Brain microvascular endothelial cell (primary cell): ENCODE data around the gene OR4B1.
"Not testable (repeated sequence)": the region's sequence is repeated elsewhere in the genome, so short reads cannot be mapped to it uniquely, and the experiment has no call there.

Source experiments
- DNase-seq: peaks from one replicate; pipeline ENCODE4 v3.0.0-alpha.2; 2020
- H3K27ac ChIP-seq: fragments of 250-450 bp; sonication (Bioruptor Pico); 2 replicates; pipeline ENCODE4 v1.5.1; 2020; ENCODE audit warnings: mild to moderate bottlenecking, moderate library complexity
- H3K27me3 ChIP-seq: fragments of 250-450 bp; sonication (Bioruptor Pico); replicated peaks from 2 replicates; pipeline ENCODE4 v1.5.1; 2020; ENCODE audit warnings: mild to moderate bottlenecking
- H3K36me3 ChIP-seq: fragments of 250-450 bp; sonication (Bioruptor Pico); replicated peaks from 2 replicates; pipeline ENCODE4 v1.5.1; 2020; ENCODE audit warnings: mild to moderate bottlenecking
- H3K4me3 ChIP-seq: 2 replicates; pipeline ENCODE4 v1.5.1; 2011; ENCODE audit warnings: low read depth, mild to moderate bottlenecking, control low read depth, low read length, moderate library complexity
- CTCF ChIP-seq: IDR thresholded peaks from 2 replicates; pipeline ENCODE4 v1.5.1; 2011; ENCODE audit warnings: low read depth, mild to moderate bottlenecking, moderate library complexity, low read length, control low read depth, inconsistent platforms; ENCODE audit errors: missing control alignments
- in situ Hi-C: cut with HindIII; loops from 2 replicates; pipeline ENCODE4 v1.10.0; 2017; ENCODE audit warnings: low sequenced_read_pairs, low pct_ligation_motif_present

Gene OR4B1

GRCh38 chr11:48184452-48184851, 32.2 kb upstream of the OR4B1 start:
- no peaks in the 10 kb centered on the region for H3K36me3 ChIP-seq
- DNase-seq, result no peak
- H3K4me3 ChIP-seq, result no peak overlapping the region
- TF ChIP-seq CTCF, result no peak
- no peaks in the 10 kb centered on the region for H3K27me3 ChIP-seq
- in situ Hi-C loops, result no loop called here
- no peak overlapping the region for H3K27ac ChIP-seq

GRCh38 chr11:48190906-48191654, 25.5 kb upstream of the OR4B1 start:
- H3K36me3 ChIP-seq, DNase-seq, in situ Hi-C loops, H3K27ac ChIP-seq, H3K27me3 ChIP-seq, H3K4me3 ChIP-seq: not testable (repeated sequence)

- Histone ChIP-seq H3K27ac (peak overlapping the region; percentile 76), H3K36me3 (no peaks in the 10 kb centered on the region), H3K4me3 (no peak overlapping the region), H3K27me3 (no peaks in the 10 kb centered on the region)
- in situ Hi-C loops, result no loop called here
- peak; percentile 84 for DNase-seq
- TF ChIP-seq CTCF, result no peak
Observed at GRCh38 chr11:48193876-48194275, 22.7 kb upstream of the OR4B1 start.

GRCh38 chr11:48207881-48208280, 8.7 kb upstream of the OR4B1 start:
- Histone ChIP-seq H3K4me3 (no peak overlapping the region), H3K27me3 (no peaks in the 10 kb centered on the region), H3K27ac (no peak overlapping the region), H3K36me3 (no peaks in the 10 kb centered on the region)
- TF ChIP-seq CTCF, result no peak
- no peak for DNase-seq
- in situ Hi-C loops, result no loop called here

GRCh38 chr11:48210052-48210451, 6.6 kb upstream of the OR4B1 start:
- no peak overlapping the region for H3K4me3 ChIP-seq
- DNase-seq, result peak; percentile 22
- no peaks in the 10 kb centered on the region for H3K27me3 ChIP-seq
- H3K36me3 ChIP-seq, result no peaks in the 10 kb centered on the region
- in situ Hi-C loops, result no loop called here
- peak; percentile 57 for TF ChIP-seq CTCF
- H3K27ac ChIP-seq, result no peak overlapping the region

- Histone ChIP-seq H3K27me3 (no peaks in the 10 kb centered on the region), H3K4me3 (no peak overlapping the region), H3K27ac (no peak overlapping the region), H3K36me3 (no peaks in the 10 kb centered on the region)
- in situ Hi-C loops, result no loop called here
- no peak for TF ChIP-seq CTCF
- no peak for DNase-seq
Observed at GRCh38 chr11:48228761-48229160, 12.2 kb downstream of the OR4B1 start.

- DNase-seq, H3K27me3 ChIP-seq, H3K4me3 ChIP-seq, H3K27ac ChIP-seq, H3K36me3 ChIP-seq, in situ Hi-C loops: not testable (repeated sequence)
Observed at GRCh38 chr11:48230057-48230456, 13.4 kb downstream of the OR4B1 start.
